GM10847 (cell line): Measurements from ENCODE around the gene CCDC106.

Experiments
- POLR2A ChIP-seq: IDR thresholded peaks from 2 replicates; pipeline ENCODE4 v1.6.1; 2011; ENCODE audit not compliant: insufficient read length; ENCODE audit errors: extremely low read depth

Gene CCDC106

DNA sequence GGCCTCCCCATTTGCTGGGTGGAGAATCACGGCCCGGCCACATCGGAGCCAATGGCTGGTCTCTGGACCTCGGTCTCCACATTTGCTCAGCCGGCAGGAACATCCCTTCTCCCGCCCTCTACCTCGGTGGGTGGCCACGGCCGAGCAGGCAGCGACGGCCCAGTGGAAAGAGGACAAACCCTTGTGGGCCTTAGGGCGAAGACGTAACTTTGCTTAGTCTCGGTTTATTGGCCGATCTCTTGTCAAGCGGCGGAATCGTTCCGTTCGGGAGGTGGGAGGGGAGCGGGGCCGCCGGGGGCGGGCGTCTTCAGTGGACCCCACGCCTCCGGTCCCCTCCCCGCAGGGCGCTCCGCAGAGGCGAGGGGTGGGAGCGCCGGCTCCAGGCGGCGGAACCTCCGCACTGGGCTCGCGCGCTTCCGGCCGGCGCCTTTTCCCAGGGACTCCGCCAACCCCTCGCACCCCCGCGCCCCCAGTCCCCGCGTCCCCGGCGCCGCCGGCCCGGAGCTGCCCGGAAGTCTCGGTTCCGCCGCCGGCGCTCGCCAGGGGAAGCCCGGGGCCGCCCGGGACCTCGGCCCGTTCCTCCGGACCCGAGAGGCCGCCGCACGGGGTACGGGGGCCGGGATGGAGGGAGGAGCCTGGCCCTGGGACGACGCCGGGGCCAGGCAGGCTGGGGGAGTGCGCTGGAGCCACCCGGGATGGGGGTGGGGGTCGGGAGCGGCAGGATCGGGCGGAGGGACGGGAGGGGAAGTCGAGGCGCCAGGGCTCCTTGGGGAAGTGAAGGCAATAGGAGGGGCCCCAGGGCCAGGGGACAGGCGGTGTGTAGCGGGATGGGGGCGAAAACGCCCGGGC lies 7.2 kb upstream of the CCDC106 start, which contains the start of gene ZNF580:
Gene ZNF580 (plus strand): TSS at position 426 of the 849 bp plus-strand sequence. CDS start 1,507 bp downstream, outside the sequence.
- TF ChIP-seq POLR2A = no peak

DNA sequence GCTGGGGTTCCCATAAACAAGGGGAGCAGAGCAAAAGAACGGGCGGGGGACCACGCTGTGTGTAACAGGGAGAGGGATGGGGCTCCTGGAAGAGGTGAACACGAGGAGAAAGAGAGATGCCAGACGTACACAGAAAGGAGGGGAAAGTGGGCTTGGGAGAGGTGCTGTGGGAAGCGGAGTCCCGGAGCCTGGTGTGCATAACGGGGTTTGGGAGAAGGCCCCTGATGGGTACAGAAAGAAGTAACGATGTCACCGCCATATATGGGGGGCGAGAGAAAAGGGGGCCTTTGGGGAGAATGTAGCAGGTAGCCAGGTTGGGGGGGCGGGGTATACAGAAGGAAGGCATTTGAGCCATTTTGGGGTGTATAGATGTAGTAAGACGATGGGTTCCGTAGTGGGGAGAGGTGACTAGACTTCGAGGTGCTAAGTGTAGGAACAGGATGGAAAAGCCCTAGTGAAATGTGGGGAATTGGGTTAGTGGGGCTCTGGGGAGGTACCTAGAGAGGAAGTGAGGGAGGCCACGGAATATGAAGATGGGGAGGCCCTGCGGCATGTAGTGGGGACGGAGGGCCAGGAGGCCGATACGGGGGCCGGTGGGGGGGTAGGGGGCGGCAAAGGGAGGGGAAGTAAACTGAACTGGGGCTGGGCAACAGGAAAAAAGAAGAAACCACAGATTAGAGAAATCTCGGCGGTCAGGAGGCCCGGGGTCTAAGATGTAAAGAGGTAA lies 6.4 kb upstream of the CCDC106 start:
- TF ChIP-seq POLR2A = no peak

DNA sequence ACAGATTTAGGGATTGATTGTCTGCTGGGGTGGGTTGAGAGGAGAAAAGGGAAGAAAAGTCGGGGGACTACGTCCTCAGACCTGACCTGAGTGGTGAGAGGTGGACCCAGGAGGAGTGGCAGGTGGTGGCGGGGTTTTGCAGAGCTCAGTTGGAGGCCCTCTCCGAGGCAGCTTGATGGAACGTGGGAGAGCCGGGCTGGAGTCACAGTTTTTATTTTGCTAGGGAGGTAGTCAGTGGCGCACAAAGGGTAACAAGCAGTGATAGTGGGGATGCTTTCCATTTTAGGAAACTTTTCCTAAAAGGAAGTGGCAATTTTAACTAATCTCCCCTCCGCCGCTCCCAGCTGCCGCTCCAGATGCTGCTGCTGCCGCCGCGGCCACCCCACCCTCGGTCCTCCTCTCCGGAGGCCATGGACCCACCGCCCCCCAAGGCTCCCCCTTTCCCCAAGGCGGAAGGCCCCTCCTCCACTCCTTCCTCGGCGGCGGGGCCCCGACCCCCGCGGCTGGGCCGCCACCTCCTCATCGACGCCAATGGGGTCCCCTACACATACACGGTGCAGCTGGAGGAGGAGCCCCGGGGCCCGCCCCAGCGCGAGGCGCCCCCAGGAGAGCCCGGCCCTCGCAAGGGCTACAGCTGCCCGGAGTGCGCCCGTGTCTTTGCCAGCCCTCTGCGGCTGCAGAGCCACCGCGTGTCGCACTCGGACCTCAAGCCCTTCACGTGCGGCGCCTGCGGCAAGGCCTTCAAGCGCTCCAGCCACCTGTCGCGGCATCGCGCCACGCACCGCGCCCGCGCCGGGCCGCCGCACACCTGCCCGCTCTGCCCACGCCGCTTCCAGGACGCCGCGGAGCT lies 5.6 kb upstream of the CCDC106 start:
- TF ChIP-seq POLR2A = no peak

DNA sequence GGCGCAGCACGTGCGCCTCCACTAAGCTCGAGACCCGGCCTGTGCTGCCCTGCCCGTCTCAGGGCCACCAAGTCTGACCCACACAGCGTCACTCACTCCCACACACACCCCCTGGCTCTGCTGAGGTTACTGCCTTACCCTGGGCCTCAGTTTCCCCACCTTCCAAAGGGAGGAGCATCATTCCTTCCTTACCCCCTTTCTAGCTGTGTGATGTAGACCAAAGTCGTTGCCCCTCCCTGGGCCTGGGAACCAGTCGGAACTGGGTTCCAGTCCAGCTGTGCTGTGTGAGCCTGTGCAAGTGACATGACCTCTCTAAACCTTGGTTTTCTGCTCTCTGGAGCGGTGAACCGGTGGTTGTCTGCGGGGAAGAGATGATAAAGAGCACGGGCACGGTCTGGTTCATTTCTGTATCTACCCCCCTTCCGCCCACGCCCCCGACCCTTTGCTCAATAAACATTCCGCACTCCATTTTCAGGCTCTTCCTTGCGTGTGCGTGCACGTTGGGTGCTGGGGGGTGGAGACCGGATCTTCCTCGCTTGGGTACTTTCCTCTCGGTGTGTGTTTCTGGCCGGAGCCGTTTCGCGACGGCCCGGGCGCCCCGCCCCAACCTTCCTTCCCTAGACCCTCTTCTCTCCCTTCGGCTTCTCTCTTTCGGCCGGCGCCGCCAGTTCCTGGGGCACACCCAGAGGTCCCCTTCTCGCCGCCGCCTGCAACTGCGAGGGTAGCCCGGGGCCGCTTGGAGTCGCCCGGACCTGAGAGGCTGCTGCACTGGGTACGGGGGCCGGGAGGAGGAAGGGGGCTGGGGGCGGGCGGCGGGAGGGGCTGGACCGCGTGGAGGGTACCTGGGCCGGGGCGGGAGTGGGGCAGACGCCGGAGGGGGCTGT lies 4.8 kb upstream of the CCDC106 start, which contains the start of gene ZNF581:
Gene ZNF581 (plus strand): TSS at position 647 of the 884 bp plus-strand sequence. CDS start 923 bp downstream, outside the sequence.
- peak; percentile 54 for TF ChIP-seq POLR2A

DNA sequence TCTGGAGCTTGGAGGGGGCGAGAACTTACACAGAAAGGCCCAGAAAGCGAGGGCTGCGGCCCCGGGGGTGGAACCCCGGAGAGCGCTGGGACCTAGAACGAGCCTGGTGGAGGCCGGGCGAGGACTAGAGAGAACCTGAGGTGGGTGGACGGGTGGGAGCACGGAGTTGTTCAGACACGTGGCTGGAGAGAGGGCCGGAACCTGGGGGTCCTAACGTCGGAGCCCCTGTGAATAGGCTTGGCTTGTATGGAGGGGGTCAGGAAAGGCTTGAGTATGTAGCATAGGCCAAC lies 4.2 kb upstream of the CCDC106 start:
- TF ChIP-seq POLR2A = peak; percentile 1

DNA sequence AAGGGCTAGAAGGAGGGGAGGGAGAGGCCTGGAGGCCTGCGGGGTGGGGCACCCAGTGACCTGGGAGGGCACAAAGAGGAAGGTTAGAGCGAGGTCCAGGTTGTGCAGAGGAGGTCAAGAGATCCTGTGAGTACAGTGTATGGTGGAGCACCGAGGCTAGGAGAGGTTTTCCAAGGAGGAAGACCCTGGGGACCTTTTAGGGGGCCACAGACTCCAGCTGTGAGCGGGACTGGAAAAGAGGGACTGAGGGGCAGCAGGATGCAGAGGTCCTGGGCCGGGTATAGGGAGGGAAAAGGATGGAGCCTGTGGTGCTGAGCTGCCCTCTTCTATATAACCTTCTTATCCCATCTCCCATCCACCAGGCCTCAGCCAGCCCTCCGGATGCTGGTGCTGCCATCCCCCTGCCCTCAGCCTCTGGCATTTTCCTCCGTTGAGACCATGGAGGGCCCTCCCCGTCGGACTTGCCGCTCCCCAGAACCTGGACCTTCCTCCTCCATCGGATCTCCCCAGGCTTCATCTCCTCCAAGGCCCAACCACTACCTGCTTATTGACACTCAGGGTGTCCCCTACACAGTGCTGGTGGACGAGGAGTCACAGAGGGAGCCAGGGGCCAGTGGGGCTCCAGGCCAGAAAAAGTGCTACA lies 3.7 kb upstream of the CCDC106 start:
- TF ChIP-seq POLR2A = no peak

DNA sequence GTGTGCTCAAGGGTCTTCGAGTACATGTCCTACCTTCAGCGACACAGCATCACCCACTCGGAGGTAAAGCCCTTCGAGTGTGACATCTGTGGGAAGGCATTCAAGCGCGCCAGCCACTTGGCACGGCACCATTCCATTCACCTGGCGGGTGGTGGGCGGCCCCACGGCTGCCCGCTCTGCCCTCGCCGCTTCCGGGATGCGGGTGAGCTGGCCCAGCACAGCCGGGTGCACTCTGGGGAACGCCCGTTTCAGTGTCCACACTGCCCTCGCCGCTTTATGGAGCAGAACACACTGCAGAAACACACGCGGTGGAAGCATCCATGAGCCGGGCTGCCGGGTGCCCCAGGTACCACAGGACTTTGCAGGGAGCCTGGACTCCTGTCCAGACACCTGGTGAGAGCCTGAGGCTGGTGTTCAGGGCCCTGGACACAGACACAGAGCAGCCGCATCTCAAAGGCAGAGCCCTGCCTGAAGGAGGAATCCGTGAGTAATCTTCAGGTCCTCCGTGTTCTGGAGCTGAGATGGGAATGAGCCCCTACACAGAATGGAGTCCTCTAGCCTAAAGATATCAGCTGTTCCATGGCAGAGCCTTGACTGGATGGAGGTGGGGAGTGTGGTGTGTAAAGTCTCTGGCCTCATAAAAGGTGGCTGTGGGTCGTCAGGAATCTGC lies 3.0 kb upstream of the CCDC106 start:
- no peak for TF ChIP-seq POLR2A

DNA sequence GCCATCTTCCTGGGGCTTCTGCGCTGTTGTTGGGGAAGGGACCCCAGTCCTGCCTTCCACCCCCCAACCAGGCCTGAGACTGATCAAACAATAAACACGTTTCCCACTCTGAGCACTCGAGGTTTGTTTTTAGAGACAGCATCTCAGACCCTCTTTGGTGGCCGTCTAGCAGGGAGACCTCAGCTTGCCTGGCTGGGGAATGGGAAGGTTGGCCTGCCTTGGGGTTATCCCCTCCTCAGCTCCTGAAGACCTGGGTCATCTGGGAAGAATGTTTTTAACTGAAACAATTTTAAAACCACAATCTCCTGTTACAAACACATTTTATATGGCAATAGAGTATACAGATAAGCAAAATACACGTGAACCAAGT lies 2.5 kb upstream of the CCDC106 start:
- no peak for TF ChIP-seq POLR2A

DNA sequence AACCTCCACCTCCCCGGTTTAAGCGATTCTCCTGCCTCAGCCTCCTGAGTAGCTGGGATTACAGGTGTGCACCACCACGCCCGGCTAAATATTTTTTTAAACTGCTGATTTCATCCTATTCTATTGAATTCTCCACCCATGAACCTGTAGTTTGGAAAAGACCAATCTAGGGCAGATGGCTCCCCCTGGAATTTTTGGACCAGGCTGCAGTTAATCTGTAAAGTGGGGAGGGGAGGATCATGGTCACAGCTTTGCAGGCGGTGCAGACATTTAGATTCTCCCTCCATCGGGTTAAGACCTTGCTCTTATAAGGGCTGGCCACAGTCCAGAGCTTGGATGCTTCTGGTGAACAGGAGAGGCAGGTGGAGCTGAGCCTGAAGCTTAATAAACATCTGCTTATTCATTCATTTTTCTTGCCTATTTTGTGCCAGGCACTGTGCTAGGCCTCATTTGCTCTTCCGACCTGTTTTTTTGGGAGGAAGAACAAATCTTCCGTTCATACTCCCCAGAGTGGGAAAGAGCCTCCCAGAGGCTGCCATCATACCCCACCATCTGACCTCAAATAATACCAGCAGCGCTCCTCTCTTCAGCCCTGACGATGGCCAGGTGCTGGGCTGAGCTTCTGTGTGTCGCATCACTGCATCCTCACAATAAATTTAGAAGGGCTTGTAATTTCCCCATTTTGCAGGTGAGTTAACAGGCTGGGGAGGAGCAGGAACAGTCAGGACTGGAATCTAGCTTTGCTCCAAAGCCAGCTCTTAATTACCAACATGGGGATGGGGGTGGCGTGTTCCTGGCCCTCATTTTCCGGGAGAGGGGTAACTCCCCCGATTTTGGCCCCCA lies 902 bp upstream of the CCDC106 start:
- TF ChIP-seq POLR2A = no peak

DNA sequence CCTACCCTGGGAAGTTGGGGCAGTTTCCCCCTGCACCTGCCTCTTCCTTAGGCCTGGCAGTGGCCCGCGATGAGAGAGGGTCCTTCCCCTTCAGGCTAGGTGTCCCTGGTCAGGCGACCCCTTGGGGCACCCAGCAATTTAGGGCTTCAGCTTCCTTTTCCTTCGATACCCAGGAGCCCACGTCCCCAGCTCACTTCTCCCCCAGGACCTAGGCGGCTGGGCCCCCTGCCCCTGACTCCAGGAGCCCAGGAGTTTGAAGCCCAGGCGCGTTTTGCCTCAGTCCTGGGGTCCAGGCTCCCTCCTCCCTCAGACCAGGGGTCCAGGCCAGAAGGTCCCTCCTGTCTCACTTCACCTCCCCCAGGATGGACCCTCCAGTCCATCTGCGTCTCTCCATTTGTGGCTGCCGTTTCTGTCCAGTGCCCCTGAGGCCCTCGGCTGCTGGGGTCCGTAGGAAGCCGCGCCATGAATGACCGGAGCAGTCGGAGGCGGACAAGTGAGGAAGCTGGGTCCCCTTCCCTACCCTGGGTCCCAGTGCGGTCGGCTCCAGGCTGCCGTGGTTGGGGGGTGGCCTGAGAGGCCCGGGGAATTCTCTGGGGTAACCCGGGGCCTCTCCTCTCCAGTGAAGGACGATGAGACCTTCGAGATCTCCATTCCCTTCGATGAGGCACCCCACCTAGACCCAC lies 714 bp downstream of the CCDC106 start:
- no peak for TF ChIP-seq POLR2A

DNA sequence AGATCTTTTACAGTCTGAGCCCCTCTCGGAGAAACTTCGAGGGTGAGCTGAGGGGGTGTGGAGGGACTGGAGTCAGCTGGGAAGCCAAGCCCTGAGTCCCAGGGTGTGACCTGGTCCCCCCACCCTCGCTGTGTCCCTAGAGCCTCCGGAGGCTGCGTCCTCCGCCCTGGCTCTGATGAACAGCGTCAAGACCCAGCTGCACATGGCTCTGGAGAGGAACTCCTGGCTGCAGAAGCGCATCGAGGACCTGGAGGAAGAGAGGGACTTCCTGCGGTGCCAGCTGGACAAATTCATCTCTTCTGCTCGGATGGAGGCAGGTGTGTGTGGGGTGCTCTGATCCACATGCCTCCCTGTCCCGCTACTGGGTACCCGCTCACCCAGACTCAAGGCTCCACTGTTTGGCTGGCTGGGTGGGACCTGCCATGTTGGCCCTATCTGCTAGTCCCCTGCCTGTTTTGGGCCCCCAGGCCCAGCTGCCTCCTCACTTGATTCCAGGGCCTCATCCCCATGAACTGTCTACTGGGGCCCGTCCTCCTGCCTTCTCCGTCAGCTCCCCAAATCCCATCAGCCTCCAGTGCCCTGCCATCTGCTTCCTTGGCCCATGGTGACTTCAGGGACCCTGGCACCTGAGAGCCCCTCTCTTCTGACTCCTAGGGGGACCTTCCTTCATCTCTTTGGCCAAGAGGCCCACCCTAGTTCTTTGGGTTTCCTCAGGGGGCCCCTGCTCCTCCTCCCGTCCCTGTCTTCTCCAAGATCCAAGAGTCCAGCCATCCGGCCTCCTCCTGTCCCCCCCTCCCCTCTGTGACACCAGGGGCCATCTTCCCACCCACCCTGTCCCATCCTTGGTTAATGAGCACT lies 1.5 kb downstream of the CCDC106 start:
- no peak for TF ChIP-seq POLR2A
